Measurements from ENCODE around the gene SLC25A42.
"Not testable (repeated sequence)": the region's sequence is repeated elsewhere in the genome, so short reads cannot be mapped to it uniquely, and the experiment has no call there.

The SLC25A42 gene

DNA sequence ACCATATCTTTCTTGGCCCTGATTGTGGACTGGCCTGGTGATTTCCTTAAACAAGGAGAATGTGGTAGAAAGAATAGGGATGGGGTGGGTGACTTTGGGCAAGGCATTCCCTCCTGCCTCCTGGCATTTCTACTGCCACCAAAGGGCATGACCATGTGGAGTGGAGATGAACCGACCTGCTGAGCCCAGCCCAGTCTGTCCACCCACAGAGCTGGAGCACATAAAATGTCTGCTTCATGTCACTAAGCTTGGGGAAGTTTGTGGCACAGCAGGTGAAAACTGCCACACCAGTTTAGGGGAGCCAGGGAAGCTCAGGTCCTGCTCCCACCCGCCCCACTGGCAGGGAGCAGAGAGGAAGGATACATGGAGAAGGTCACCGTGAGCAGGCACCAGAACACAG, 68.2 kb downstream of the SLC25A42 start:
- ATAC-seq (ENCODE audit: low read depth) (no peak), DNase-seq (ENCODE audit: low spot score) (no peak)
- Histone ChIP-seq H3K36me3 (ENCODE audit: low read depth) (peaks cover 8% of the 10 kb centered on the region; the same call in 1 of the 2 replicates), H3K9me3 (ENCODE audit: severe bottlenecking) (peaks cover 9% of the 10 kb centered on the region), H3K4me3 (ENCODE audit: severe bottlenecking) (no peak overlapping the region), H3K4me1 (ENCODE audit: insufficient read depth, poor library complexity, severe bottlenecking) (no peaks in the 10 kb centered on the region), H3K27me3 (ENCODE audit: insufficient read depth, poor library complexity, severe bottlenecking) (no peaks in the 10 kb centered on the region), H3K27ac (ENCODE audit: poor library complexity, severe bottlenecking) (no peak overlapping the region)
- TF ChIP-seq, protein P1, sequence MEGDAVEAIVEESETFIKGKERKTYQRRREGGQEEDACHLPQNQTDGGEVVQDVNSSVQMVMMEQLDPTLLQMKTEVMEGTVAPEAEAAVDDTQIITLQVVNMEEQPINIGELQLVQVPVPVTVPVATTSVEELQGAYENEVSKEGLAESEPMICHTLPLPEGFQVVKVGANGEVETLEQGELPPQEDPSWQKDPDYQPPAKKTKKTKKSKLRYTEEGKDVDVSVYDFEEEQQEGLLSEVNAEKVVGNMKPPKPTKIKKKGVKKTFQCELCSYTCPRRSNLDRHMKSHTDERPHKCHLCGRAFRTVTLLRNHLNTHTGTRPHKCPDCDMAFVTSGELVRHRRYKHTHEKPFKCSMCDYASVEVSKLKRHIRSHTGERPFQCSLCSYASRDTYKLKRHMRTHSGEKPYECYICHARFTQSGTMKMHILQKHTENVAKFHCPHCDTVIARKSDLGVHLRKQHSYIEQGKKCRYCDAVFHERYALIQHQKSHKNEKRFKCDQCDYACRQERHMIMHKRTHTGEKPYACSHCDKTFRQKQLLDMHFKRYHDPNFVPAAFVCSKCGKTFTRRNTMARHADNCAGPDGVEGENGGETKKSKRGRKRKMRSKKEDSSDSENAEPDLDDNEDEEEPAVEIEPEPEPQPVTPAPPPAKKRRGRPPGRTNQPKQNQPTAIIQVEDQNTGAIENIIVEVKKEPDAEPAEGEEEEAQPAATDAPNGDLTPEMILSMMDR (IDR thresholded peaks at IDR 0.05; ENCODE audit: poor library complexity, severe bottlenecking) = no peak

DNA sequence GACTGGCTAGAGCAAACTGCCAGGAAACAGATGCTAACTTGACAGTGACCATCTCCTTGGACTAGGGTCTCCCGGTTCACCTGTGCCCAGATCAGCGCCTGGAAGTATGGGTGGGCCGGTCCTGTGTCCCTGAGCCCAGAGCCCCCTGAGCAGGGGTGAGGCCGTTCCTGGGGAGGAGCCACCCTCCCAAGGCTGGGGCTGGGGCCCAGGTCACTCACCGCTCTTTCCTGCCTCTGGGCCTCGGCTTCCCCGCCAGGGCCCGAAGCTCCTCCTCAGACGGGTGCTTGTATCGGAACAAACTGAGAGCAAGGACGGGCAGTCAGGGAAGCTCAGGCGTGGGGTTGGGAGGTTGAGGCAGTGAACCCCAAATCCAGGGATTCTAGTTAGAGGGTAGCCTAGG, 69.1 kb downstream of the SLC25A42 start:
- no peaks in the 10 kb centered on the region for H3K4me1 ChIP-seq (ENCODE audit: insufficient read depth, poor library complexity, severe bottlenecking)
- peaks cover 8% of the 10 kb centered on the region; the same call in 1 of the 2 replicates for H3K36me3 ChIP-seq (ENCODE audit: low read depth)
- H3K9me3 ChIP-seq (ENCODE audit: severe bottlenecking) = peaks cover 9% of the 10 kb centered on the region
- no peak overlapping the region for H3K4me3 ChIP-seq (ENCODE audit: severe bottlenecking)
- no peak overlapping the region for H3K27ac ChIP-seq (ENCODE audit: poor library complexity, severe bottlenecking)
- no peaks in the 10 kb centered on the region for H3K27me3 ChIP-seq (ENCODE audit: insufficient read depth, poor library complexity, severe bottlenecking)
- no peak for DNase-seq (ENCODE audit: low spot score)
- TF ChIP-seq, protein P1 (IDR thresholded peaks at IDR 0.05; ENCODE audit: poor library complexity, severe bottlenecking) = no peak
- no peak for ATAC-seq (ENCODE audit: low read depth)

DNA sequence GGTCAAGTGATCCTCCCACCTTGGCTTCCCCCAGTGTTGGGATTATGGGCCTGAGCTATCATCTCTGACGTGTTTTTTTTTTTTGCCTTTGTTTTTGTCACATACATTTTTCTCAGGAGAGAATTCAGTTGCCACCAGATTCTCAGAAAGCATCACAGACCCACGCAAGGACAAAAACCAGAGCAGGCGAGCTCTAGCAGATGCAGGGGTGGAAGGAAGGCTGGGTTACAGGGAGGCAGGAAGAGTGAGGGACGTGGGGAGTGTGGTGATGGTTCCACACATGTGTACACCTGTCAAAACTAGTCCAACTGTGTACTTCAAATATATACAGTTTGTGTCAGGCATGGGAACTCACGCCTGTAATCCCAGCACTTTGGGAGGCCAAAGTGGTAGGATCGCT, 70.2 kb downstream of the SLC25A42 start:
- TF ChIP-seq, protein P1 (IDR thresholded peaks at IDR 0.05; ENCODE audit: poor library complexity, severe bottlenecking) = no peak
- Histone ChIP-seq H3K9me3 (ENCODE audit: severe bottlenecking) (peaks cover 9% of the 10 kb centered on the region), H3K27ac (ENCODE audit: poor library complexity, severe bottlenecking) (no peak overlapping the region), H3K4me1 (ENCODE audit: insufficient read depth, poor library complexity, severe bottlenecking) (no peaks in the 10 kb centered on the region), H3K36me3 (ENCODE audit: low read depth) (peaks cover 8% of the 10 kb centered on the region; the same call in 1 of the 2 replicates), H3K4me3 (ENCODE audit: severe bottlenecking) (no peak overlapping the region), H3K27me3 (ENCODE audit: insufficient read depth, poor library complexity, severe bottlenecking) (no peaks in the 10 kb centered on the region)
- ATAC-seq (ENCODE audit: low read depth) (no peak), DNase-seq (ENCODE audit: low spot score) (no peak)

DNA sequence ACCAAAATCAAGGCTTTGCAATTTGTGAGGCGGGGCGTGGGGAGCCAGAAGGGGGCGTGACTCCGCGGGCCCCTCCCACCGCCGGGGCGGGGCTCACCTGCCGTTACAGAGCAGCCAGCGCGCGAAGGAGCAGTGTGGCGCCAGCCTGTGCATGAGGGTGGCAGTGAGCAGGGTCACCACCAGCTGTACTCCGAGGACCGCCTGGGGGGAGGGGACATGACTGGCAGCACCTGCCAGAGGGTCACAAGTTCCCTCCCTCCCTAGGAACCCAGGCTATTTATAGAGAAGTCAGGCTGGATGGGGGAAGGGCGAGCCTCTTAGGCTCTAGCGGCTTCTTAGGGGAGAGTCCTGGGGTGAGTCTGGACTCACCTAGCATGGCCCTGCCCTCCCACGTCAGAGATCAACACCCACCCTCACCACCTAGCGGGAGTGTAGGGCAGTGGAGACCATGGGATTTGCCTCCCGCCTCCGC, 70.9 kb downstream of the SLC25A42 start:
- H3K4me3 ChIP-seq (ENCODE audit: severe bottlenecking) = no peak overlapping the region
- peaks cover 9% of the 10 kb centered on the region for H3K9me3 ChIP-seq (ENCODE audit: severe bottlenecking)
- H3K4me1 ChIP-seq (ENCODE audit: insufficient read depth, poor library complexity, severe bottlenecking) = no peaks in the 10 kb centered on the region
- H3K36me3 ChIP-seq (ENCODE audit: low read depth) = peaks cover 4% of the 10 kb centered on the region; the same call in 1 of the 2 replicates
- no peak overlapping the region for H3K27ac ChIP-seq (ENCODE audit: poor library complexity, severe bottlenecking)
- TF ChIP-seq, protein P1 (IDR thresholded peaks at IDR 0.05; ENCODE audit: poor library complexity, severe bottlenecking) = no peak
- ATAC-seq (ENCODE audit: low read depth) = no peak
- no peaks in the 10 kb centered on the region for H3K27me3 ChIP-seq (ENCODE audit: insufficient read depth, poor library complexity, severe bottlenecking)
- no peak for DNase-seq (ENCODE audit: low spot score)

DNA sequence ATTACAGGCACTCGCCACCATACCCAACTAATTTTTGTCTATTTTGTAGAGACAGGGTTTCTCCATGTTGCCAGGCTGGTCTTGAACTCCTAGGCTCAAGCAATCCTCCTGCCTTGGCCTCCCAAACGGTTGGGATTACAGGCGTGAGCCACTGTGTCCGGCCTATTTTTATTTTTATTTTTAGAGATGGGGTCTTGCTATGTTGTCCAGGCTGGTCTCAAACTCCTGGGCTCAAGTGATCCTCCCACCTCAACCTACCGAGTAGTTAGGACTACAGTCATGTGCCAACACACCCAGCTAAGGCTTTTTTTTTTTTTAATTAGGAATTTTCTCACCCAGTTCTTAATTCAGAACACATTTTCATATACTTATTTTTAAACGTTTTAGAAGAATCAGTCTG, 71.9 kb downstream of the SLC25A42 start:
- DNase-seq (ENCODE audit: low spot score); H3K27ac ChIP-seq (ENCODE audit: poor library complexity, severe bottlenecking); H3K4me1 ChIP-seq (ENCODE audit: insufficient read depth, poor library complexity, severe bottlenecking); H3K36me3 ChIP-seq (ENCODE audit: low read depth); ATAC-seq (ENCODE audit: low read depth); H3K27me3 ChIP-seq (ENCODE audit: insufficient read depth, poor library complexity, severe bottlenecking); H3K9me3 ChIP-seq (ENCODE audit: severe bottlenecking); H3K4me3 ChIP-seq (ENCODE audit: severe bottlenecking): not testable (repeated sequence)

Measured in RWPE2 (cell line).